GM12878 (cell line): ENCODE data around the gene KCNC1. TPM values are rescaled to one million over a fixed set of nuclear protein-coding genes. Genes with fewer than 3 reads are reported as not detected.

Source experiments
- ATF2 ChIP-seq: IDR thresholded peaks from 2 replicates; pipeline ENCODE4 v1.6.1; 2012; ENCODE audit warnings: low read length, inconsistent platforms
- GATAD2B ChIP-seq: fragments of 450-650 bp; conservative IDR thresholded peaks from 2 replicates; pipeline ENCODE4 v1.6.1; 2017; ENCODE audit warnings: low read depth, mild to moderate bottlenecking, moderate library complexity
- KAT2A ChIP-seq: conservative IDR thresholded peaks from 2 replicates; pipeline ENCODE4 v1.6.1; 2011; ENCODE audit warnings: low read depth, low read length; ENCODE audit not compliant: control insufficient read depth
- NKRF ChIP-seq: fragments of 450-650 bp; conservative IDR thresholded peaks from 2 replicates; pipeline ENCODE4 v1.6.1; 2017; ENCODE audit warnings: mild to moderate bottlenecking, moderate library complexity
- PAX8 ChIP-seq: fragments of 450-650 bp; IDR thresholded peaks from 2 replicates; pipeline ENCODE4 v1.6.1; 2017; ENCODE audit warnings: mild to moderate bottlenecking, moderate library complexity
- POU2F2 ChIP-seq: IDR thresholded peaks from 3 replicates; pipeline ENCODE4 v1.6.1; 2011; ENCODE audit warnings: low read depth, mild to moderate bottlenecking, low read length, borderline replicate concordance
- SUPT20H ChIP-seq: IDR thresholded peaks from 2 replicates; pipeline ENCODE4 v1.6.1; 2011; ENCODE audit warnings: low read depth, mild to moderate bottlenecking, low read length, moderate library complexity, borderline replicate concordance; ENCODE audit not compliant: control insufficient read depth
- ZNF622 ChIP-seq: fragments of 450-650 bp; IDR thresholded peaks from 2 replicates; pipeline ENCODE4 v1.6.1; 2017; ENCODE audit warnings: mild to moderate bottlenecking, inconsistent platforms
- polyA plus RNA-seq, 11 experiments: library from polyadenylated mRNA; depleted of rRNA in 4 of 11; unstranded in 6 of 11; stranded (reverse) in 5 of 11; fragments of >200 nt; fragmentation: Nextera tagmentation in 4 of 11; fragmentation: Illumina TruSeq in 1 of 11; extraction: Ambion mirVana in 4 of 11; extraction: Trizol in 1 of 11; gene quantifications; 1 replicate in 1 of 11; 2 replicates in 10 of 11; pipeline versions ENCODE4 v1.2.1 to v1.2.3, GENCODE V29; 2011 to 2016; ENCODE audit warnings: inconsistent platforms in 2 of 11, missing spikeins in 2 of 11, low read depth in 1 of 11
- total RNA-seq, 4 experiments: library from RNA; depleted of rRNA in 3 of 4; stranded (reverse); fragments of >200 nt in 3 of 4; fragmentation: Illumina TruSeq in 1 of 4; extraction: Trizol in 1 of 4; gene quantifications; 2 replicates each; pipeline versions ENCODE4 v1.2.1 to v1.2.3, GENCODE V29; 2013 to 2021

The KCNC1 gene
- total and polyA plus RNA-seq, 10 of the 15 experiments (the other 5 are each of a cell fraction or from before 2014, with no cell fraction given): 0.27 to 0.34 TPM; not detected in 8

GRCh38 chr11:17730137-17730536 lies 4.4 kb upstream of the KCNC1 start (continued):
- TF ChIP-seq KAT2A: no peak
- no peak for TF ChIP-seq POU2F2
- no peak for TF ChIP-seq GATAD2B
- TF ChIP-seq ATF2: no peak
- TF ChIP-seq SUPT20H: no peak
- no peak for TF ChIP-seq PAX8
- TF ChIP-seq ZNF622: no peak
- TF ChIP-seq NKRF: no peak
- TF ChIP-seq, all 136 proteins: peak for 0
